ES-I3 (cell line): Measurements from ENCODE around the gene ZNF169.
"Not testable (repeated sequence)": the region's sequence is repeated elsewhere in the genome, so short reads cannot be mapped to it uniquely, and the experiment has no call there.

Experiments
- H3K36me3 ChIP-seq: 2 replicates; pipeline ENCODE4 v1.6.1; 2013; ENCODE audit warnings: mild to moderate bottlenecking, low read length, control low read depth, moderate library complexity; ENCODE audit not compliant: insufficient read depth
- H3K4me1 ChIP-seq: 2 replicates; pipeline ENCODE4 v1.6.1; 2013; ENCODE audit warnings: mild to moderate bottlenecking, control low read depth, low read length; ENCODE audit not compliant: insufficient read depth
- H3K9ac ChIP-seq: 2 replicates; pipeline ENCODE4 v1.6.1; 2013; ENCODE audit warnings: low read depth, mild to moderate bottlenecking, low read length, moderate library complexity
- H3K9me3 ChIP-seq: 2 replicates; pipeline ENCODE4 v1.6.1; 2013; ENCODE audit warnings: mild to moderate bottlenecking, low read length, moderate library complexity; ENCODE audit not compliant: control insufficient read depth, insufficient read depth

The ZNF169 gene

GRCh38 chr9:94269264-94269663 is 10.2 kb downstream of the ZNF169 start:
- no peaks in the 10 kb centered on the region for H3K36me3 ChIP-seq

GRCh38 chr9:94270009-94270408 is 10.9 kb downstream of the ZNF169 start:
- Histone ChIP-seq H3K9me3 (peaks cover 11% of the 10 kb centered on the region), H3K36me3 (no peaks in the 10 kb centered on the region), H3K9ac (no peak overlapping the region), H3K4me1 (no peaks in the 10 kb centered on the region)

More at GRCh38 chr9:94269264-94269663, 10.2 kb downstream of the ZNF169 start:
- no peak overlapping the region for H3K9ac ChIP-seq
- H3K4me1 ChIP-seq, result no peaks in the 10 kb centered on the region
- peaks cover 11% of the 10 kb centered on the region for H3K9me3 ChIP-seq

- H3K36me3 ChIP-seq, result peaks cover 14% of the 10 kb centered on the region; the same call in 1 of the 2 replicates
- H3K9ac ChIP-seq, H3K4me1 ChIP-seq, H3K9me3 ChIP-seq: not testable (repeated sequence)
These were observed 17.9 kb downstream of the ZNF169 start for GRCh38 chr9:94277029-94277428.

- H3K9me3 ChIP-seq, result peaks cover 6% of the 10 kb centered on the region; the same call in 1 of the 2 replicates
- peaks cover 14% of the 10 kb centered on the region; the same call in 1 of the 2 replicates for H3K36me3 ChIP-seq
- H3K9ac ChIP-seq, result no peak overlapping the region
- no peaks in the 10 kb centered on the region for H3K4me1 ChIP-seq
These were observed 18.9 kb downstream of the ZNF169 start for GRCh38 chr9:94277885-94278536.

- no peak overlapping the region for H3K9ac ChIP-seq
These were observed 21.4 kb downstream of the ZNF169 start for GRCh38 chr9:94280409-94280989.

GRCh38 chr9:94281101-94281500 is 22.0 kb downstream of the ZNF169 start:
- no peak overlapping the region for H3K9ac ChIP-seq
- H3K36me3 ChIP-seq, result peaks cover 14% of the 10 kb centered on the region; the same call in 1 of the 2 replicates
- H3K4me1 ChIP-seq, result no peaks in the 10 kb centered on the region
- peaks cover 6% of the 10 kb centered on the region; the same call in 1 of the 2 replicates for H3K9me3 ChIP-seq

More at GRCh38 chr9:94280409-94280989, 21.4 kb downstream of the ZNF169 start:
- Histone ChIP-seq H3K9me3 (peaks cover 6% of the 10 kb centered on the region; the same call in 1 of the 2 replicates), H3K36me3 (peaks cover 14% of the 10 kb centered on the region; the same call in 1 of the 2 replicates), H3K4me1 (no peaks in the 10 kb centered on the region)

- H3K9ac ChIP-seq, result no peak overlapping the region
- no peaks in the 10 kb centered on the region for H3K9me3 ChIP-seq
- no peaks in the 10 kb centered on the region for H3K4me1 ChIP-seq
- H3K36me3 ChIP-seq, result no peaks in the 10 kb centered on the region; the same call in 1 of the 2 replicates
These were observed 27.0 kb downstream of the ZNF169 start for GRCh38 chr9:94286116-94286515.

- Histone ChIP-seq H3K9ac (no peak overlapping the region), H3K9me3 (no peaks in the 10 kb centered on the region), H3K36me3 (no peaks in the 10 kb centered on the region; the same call in 1 of the 2 replicates), H3K4me1 (no peaks in the 10 kb centered on the region)
These were observed 28.9 kb downstream of the ZNF169 start for GRCh38 chr9:94287877-94288513.

GRCh38 chr9:94289691-94290090 is 30.6 kb downstream of the ZNF169 start:
- H3K9me3 ChIP-seq, result no peaks in the 10 kb centered on the region

GRCh38 chr9:94298949-94299599 is 40.0 kb downstream of the ZNF169 start:
- H3K9me3 ChIP-seq, result no peaks in the 10 kb centered on the region

More at GRCh38 chr9:94289691-94290090, 30.6 kb downstream of the ZNF169 start:
- no peaks in the 10 kb centered on the region; the same call in 1 of the 2 replicates for H3K36me3 ChIP-seq
- H3K9ac ChIP-seq, result no peak overlapping the region
- H3K4me1 ChIP-seq, result no peaks in the 10 kb centered on the region

GRCh38 chr9:94300470-94301301 is 41.6 kb downstream of the ZNF169 start:
- Histone ChIP-seq H3K36me3 (no peaks in the 10 kb centered on the region), H3K9me3 (no peaks in the 10 kb centered on the region), H3K9ac (no peak overlapping the region), H3K4me1 (no peaks in the 10 kb centered on the region)

More at GRCh38 chr9:94298949-94299599, 40.0 kb downstream of the ZNF169 start:
- Histone ChIP-seq H3K36me3 (no peaks in the 10 kb centered on the region), H3K9ac (no peak overlapping the region), H3K4me1 (no peaks in the 10 kb centered on the region)

GRCh38 chr9:94301583-94301982 is 42.5 kb downstream of the ZNF169 start:
- Histone ChIP-seq H3K9me3 (no peaks in the 10 kb centered on the region), H3K36me3 (no peaks in the 10 kb centered on the region), H3K9ac (no peak overlapping the region), H3K4me1 (no peaks in the 10 kb centered on the region)

GRCh38 chr9:94302426-94302825 is 43.3 kb downstream of the ZNF169 start:
- no peaks in the 10 kb centered on the region for H3K9me3 ChIP-seq
- H3K9ac ChIP-seq, result no peak overlapping the region
- no peaks in the 10 kb centered on the region for H3K36me3 ChIP-seq
- H3K4me1 ChIP-seq, result no peaks in the 10 kb centered on the region

- no peaks in the 10 kb centered on the region for H3K36me3 ChIP-seq
- no peaks in the 10 kb centered on the region for H3K9me3 ChIP-seq
- H3K4me1 ChIP-seq, result no peaks in the 10 kb centered on the region
- H3K9ac ChIP-seq, result no peak overlapping the region
These were observed 44.2 kb downstream of the ZNF169 start for GRCh38 chr9:94303321-94303720.
